HG03354 (cell line): ENCODE measurements around the gene HPSE.
"Not testable (repeated sequence)": the region's sequence is repeated elsewhere in the genome, so short reads cannot be mapped to it uniquely, and the experiment has no call there.

Source experiments
- ATAC-seq: cut with Tn5 transposase; IDR thresholded peaks from one replicate; pipeline ENCODE4 v1.9.1; 2021; ENCODE audit warnings: mild to moderate bottlenecking; ENCODE audit not compliant: unreplicated experiment, poor library complexity, severe bottlenecking

HPSE gene

DNA sequence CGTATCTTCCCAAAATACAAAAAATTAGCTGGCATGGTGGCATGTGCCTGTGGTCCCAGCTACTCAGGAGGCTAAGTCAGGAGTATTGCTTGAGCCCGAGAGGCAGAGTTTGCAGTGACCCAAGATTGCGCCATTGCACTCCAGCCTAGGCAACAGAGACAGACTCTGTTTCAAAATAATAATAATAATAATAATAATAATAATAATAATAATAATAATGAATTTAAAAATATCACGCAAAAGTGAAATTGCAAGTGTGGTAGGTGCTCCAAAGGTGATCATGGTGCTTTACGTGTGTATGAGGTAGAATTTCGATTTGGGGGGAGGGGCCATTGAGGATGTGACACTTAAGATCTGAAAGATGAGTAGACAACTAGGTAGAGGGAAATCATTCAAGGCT lies 4.9 kb upstream of the HPSE start:
- no peak for ATAC-seq

DNA sequence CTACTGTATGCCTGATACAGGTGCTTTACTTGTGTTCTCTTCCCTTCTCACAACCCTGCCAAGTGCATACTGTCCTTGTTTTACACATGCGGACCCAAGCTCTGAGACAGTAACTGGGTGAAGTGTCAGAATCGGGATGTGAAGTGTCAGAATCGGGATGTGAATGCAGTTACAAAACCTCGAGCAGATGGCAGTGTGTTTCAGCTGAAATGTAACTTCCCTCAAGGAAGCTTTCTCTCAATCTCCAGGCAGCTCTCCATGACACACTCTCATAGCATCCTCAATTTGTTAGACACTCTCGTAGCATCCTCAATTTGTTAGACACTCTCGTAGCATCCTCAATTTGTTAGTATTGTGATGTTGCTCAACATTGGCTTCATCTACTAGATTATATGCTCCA lies 1.1 kb upstream of the HPSE start:
- no peak for ATAC-seq

DNA sequence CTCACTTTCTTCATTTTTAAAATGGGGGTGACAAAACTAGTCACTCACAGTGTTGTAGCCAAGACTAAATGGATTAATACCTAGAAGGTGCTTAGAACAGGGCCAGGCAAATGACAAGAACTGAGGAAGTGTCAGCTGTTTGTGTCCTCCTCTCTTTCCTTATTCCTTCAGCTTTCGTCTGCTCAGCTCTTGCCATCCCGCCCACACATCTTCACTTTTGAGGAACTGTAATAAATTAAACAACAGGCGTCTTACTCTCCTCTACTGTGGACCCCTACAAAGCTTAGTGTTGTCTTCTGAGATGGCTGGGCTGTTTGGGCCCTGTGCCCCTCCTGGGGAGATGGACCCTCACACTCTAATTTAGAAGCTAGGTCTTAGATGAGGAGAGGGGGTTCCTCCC lies 2.7 kb downstream of the HPSE start:
- no peak for ATAC-seq

DNA sequence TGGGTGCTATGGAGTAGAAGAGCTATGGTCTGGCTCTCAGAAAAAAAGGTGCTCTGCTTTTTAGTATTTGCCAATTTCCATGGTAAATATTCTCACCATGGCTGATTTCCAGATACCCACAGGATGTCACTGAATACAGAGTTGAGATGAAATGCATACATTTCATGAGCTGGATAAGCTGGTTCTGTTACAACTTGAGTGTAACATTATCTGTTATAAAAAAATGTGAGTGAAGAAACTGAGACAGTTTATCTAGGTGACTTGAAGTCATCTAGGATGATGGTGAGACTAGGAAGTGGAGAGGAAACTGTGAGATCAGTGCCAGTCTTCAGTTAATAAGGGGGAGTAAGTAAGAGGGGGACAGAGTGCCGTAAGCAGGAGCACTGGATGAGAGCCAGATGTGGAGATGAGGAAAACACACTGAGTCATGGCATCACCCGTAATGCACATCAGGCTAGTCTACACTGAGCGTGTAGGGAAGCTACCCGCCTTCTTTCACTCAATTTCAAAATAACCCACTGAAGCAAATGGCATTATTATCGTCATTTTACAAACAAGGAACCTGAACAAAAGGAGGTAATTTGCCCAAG lies 5.0 kb downstream of the HPSE start:
- no peak for ATAC-seq

DNA sequence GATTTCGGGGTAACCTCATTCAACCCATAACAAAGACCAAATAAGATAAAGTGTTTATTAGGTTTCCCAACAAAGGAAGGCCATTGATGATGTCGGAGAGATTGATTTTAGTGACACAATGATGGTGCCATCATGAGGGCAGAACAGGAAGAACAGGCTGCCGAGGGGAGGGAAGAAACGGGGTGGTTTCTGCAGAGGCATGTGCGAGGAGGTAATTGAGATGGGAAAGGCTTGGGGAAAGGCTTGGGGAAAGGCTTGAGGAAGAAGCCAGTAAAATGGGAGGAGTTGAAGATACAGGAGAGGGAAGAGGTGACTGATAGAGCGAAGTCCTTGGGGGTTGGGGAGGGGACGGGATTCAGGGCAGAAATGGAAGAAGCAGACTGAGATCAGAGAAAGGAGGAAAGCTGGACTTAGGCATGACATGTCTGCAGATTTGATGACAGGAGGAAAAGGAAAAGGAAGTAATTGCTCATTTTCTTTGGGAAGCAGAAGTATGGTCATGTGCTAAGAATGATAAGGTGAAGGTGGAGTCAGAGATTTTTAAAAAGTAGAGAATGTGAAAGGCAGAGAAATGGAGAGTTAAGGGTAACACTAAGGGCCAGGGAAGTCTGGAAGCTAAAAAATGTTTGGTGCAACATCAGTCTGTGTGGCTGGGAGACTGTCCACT lies 6.0 kb downstream of the HPSE start:
- no peak for ATAC-seq

DNA sequence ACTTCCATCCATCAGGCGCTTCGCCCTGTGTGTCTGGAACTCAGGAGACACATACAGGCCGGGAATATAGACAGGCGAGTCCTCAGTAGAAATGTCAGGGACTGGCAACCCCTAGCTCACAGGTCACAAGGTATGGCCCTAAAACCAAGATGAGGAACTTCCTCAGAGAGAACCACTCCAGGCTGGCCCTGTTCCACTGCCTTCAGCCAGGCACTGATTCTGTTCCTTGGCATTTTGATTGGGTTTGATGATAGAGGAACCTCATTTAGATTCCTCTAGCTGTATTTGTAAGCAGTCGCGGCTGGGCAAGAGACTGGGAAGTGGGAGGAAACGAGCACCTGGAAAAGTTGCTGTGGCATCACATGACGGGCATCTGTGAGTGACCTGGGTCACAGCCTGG lies 8.1 kb downstream of the HPSE start:
- no peak for ATAC-seq

DNA sequence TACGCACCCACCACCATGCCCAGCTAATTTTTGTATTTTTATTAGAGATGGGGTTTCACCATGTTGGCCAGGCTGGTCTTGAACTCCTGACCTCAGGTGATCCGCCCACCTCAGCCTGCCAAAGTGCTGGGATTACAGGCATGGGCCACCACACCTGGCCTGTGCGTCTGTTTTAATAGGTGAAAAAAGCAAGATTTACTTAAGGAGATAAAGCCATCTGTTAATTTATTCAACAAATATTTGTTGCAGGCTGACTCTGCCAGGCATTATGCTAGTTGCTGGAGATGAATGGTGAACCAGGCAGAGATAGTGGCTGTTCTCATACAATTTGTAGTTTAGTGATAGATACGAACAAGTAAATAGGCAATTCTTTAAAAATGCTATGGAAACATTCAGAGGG lies 9.3 kb downstream of the HPSE start:
- not testable (repeated sequence) for ATAC-seq

DNA sequence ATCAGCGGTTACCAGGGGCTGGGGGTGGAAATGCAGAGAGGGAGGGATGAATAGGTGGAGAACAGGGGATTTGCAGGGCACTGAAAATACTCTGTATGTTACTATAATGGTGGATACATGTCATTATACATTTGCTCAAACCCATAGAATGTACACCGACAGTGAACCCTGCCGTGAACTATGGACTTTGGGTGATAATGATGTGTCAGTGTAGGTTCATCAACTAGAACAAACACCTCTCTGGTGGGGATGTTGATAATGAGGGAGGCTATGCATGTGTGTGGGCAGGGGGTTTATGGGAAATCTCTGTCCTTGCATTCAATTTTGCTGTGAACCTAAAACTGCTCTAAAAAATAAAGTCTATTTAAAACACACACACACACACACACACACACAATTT lies 11.5 kb downstream of the HPSE start:
- no peak for ATAC-seq

DNA sequence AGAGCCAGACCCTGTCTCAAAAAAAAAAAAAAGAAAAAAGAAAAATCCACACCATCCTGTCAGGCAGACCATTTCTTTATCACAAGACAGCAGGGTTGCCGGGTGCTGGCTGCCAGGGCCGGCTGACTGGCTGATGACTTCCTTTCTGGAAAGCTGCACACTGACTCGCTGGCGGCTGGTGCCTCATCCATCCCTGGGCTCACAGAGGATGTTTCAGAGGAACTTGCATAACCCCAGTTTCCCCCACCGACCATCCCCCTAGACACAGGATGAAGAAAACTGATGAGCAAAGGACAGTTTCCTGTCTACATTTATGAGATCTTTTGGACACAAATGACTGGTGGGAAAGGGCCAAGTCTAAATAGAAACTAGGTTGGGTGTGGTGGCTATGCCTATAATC lies 14.1 kb downstream of the HPSE start:
- ATAC-seq: no peak

DNA sequence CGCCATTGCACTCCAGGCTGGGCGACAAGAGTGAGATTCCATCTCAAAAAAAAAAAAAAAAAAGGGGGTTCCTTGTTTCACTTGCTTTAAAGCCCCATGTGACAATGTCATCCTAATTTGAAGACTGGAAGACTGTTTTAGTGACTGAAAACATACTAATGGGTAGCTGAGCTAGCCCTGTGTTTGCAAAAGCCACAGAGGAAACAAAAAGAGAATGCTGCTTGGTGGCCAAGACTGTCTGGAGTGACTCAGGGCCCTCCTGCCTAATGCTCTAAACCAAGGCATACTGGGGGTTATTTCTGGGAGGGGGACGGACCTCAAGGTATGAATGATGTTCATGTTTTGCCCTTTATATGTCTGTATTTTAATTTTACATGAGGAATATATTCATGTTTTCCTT lies 16.0 kb downstream of the HPSE start:
- ATAC-seq: no peak

DNA sequence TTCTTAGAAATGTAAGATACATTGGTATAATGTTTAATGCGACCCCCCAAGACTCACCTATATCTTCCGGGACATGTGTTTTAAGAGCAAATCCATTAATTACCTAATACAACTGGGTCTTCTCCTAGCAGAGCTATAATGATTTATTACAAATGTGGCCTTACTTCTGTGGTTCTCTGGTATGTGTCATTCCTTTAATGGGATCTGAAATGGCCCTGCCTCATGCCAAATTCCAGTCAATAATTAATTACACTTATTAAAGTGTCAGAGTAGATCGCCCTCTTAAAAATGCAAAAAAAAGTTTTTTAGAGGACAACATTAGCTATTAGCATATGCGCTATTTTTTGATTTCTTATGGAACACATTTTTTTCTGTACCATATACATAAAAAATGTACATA lies 17.0 kb downstream of the HPSE start:
- ATAC-seq: no peak

DNA sequence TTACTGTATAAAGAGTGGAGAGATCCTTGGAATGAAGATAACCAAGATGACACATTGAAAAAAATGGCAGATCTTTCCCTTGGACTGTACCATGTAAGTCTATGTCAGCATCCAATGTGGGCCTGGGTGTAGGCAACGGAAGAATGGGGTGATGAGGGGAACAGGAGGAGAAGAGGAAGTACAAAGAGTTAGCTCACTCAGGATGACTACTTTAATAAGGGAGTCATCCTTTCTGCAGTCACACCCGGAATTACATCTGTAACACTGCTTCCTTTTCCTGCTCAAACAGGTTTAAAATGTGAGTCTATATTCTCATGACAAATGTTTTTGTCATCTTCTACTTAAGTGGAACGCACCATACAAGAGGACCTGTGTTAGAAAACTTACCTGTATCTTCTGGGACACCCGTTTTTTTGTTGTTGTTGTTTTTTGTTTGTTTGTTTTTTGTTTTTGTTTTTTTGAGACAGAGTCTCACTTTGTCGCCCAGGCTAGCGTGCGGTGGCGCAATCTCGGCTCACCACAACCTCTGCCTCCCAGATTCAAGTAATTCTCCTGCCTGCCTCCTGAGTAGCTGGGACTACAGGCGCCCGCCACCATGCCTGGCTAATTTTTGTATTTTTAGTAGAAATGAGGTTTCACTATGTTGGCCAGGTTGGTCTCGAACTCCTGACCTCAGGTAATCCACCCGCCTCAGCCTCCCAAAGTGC lies 18.0 kb downstream of the HPSE start:
- no peak for ATAC-seq

DNA sequence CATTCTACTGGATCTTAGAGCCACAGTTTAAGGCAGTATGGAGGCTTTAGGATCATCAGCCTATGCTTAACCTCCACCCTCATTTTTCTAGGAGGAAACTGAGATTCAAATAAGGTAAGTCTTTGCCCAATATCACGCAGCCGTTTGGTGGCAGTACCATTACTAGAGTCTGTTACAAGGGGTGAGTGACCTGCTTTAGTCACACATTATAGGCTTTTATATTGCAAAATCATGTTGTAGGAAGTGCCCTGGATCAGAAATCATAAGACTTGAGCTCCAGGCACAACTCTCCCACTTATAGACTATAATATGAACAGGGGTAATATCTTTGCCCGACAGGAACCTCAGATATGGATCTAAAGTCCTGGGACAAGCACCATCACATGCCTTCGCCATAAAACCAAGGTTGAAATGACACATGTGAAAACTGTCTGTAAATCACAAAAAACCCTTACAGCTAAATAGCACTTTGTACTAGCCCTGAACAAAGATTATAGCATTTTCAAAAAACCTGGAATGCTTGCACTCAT lies 19.2 kb downstream of the HPSE start:
- no peak for ATAC-seq

DNA sequence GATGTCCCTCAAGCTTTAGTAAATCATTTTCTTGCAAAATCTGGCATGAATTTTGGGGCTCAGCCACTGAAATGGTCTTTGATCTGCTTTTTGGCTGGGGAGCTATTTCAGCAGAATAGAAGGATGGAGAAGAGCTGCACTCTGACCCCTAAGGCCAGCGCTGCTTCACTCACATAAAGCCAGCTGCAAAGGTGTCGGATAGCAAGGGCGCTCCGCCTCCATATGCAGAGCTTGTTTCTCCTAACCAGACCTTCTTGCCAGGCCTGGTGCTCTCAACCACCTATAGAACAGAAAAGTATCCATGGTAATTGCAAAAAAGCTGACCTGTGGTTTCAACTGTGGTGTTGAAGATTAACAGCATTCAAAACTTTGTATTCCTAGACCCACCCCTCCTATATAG lies 26.0 kb downstream of the HPSE start:
- ATAC-seq: no peak

DNA sequence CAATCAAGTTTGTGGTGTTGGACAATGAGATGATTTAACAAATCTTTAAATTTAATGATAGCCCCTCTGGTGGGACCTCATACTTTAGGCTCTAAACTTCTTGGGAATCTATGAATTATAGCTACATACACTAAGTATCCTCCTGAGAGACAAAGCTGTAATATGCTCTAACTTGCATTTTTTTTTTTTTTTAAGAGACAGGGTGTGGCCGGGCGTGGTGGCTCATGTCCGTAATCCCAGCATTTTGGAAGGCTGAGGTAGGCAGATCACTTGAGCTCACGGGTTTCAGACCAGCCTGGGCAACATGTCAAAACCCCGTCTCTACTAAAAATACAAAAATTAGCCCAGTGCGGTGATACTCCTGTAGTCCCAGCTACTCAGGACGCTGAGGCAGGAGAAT lies 26.7 kb downstream of the HPSE start:
- ATAC-seq: no peak

DNA sequence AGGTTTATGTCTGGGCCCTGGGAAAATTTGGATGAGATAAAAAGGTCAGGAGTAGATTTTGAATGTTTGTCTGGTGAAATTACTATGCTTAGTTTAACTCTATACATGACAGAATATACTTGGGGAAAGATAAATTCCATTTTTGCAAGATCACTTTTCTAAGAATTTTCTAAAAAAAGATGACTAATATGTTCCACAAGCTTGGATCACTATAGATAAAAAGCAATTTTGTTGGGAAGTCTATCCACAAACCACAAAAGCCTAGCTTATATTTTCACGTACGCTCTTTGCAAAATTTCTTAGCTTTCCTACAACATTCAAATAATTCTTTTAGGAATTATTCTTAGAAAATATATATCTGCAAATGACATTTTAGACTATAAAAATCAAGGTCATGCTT lies 29.5 kb downstream of the HPSE start:
- ATAC-seq: no peak

DNA sequence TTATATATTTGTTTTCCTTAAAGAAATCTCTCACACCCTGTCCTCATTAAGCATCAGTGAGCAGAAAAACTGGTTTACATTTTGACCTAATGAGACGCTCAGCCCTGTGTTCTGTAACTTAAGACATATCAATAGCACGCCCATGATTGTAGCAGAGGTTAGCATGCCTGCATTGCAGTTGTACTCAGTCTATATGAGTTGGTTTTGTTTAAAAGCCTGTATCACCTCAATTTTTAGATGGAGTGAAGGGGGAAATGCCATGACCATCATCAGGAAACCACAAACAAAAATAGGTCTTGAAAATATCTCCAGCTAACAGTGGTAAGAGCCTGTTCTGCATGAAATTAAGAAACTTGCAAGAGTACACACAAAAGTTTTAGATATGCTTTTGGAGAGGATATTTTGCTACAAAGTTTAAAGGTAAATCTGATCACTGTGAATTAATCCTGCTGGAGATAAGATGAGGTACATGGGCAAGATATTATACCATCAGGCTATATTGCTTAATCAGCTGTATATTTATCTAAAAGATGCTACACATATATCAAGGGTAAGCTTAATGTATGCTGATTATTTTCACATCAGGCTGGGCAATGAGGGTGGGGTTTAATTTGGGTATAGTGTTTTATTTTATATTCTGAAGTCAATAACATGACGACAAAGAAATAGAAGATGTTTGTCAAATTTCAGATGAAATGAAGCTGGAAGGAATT lies 36.9 kb downstream of the HPSE start:
- no peak for ATAC-seq

DNA sequence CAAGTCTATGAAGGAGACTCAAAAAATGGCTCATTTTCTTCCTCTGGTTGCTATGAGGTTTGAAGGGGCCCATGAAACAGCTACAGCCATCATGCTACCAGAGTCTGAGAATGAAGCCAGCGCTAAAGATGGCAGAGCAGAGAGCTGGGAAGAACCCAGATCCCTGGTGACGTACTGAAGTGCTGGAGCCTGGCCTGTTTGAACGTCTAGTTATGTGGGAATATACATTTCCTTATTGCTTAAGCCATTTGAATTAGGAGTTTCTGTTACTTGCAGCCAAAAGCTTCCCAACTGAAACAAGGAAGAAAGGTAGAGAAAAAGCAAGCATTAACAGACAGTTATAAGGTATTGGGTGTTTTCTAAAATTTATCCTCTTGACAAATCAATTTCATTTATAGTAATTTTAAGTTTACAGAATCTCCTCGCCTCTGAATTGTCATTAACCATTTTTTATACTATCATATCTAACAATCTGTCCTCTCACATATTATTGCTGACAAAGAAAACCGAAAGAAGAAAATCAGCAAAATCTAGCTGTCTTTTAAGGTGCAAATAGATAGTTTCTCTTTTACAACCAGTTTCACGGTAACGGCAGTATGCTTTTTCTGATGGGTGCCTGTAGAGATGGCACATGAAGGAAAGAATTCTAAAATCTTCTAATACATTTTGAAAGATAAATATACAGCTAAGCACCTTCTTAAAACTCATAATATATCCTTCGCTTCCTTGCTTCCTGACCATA lies 41.2 kb downstream of the HPSE start:
- ATAC-seq: no peak

DNA sequence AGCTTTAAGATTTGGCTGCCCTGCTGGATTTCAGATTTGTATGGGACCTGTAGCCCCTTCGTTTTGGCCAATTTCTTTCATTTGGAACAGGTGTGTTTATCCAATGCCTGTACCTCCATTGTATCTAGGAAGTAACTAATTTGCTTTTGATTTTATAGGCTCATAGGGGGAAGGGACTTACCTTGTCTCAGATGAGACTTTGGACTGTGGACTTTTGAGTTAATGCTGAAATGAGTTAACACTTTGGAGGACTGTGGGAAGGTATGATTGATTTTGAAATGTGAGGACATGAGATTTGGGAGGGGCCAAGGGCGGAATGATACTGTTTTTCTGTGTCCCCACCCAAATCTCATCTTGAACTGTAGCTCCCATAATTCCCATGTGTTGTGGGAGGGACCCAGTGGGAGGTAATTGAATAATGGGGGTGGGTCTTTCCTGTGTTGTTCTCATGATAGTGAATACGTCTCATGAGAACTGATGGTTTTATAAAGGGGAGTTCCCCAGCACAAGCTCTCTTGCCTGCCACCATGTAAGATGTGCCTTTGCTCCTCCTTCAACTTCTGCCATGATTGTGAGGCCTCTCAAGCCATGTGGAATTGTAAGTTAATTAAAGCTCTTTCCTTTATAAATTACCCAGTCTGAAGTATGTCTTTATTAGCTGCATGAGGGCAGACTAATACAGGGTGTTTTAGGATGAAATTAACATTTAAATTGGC lies 44.4 kb downstream of the HPSE start:
- not testable (repeated sequence) for ATAC-seq
